ENCODE results near the gene AGBL1. TPM values are rescaled to one million over a fixed set of nuclear protein-coding genes. Genes with fewer than 3 reads are reported as not detected.

The AGBL1 gene
- polyA plus RNA-seq, 1 donor (not counting 4 experiments of a cell fraction or from before 2014, with no cell fraction given): not detected

- DNase-seq (ENCODE audit: low read depth, low spot score) (no peak), FAIRE-seq (no peak)
- Histone ChIP-seq H3K4me3 (ENCODE audit: control insufficient read depth in 2 of 3, extremely low read depth in 1 of 3, insufficient read depth in 2 of 3, low read depth in 1 of 3, low read length in 3 of 3) (no peak overlapping the region), H3K9me1 (ENCODE audit: control insufficient read depth, extremely low read depth, insufficient read depth, low read length) (no peaks in the 10 kb centered on the region), H2AFZ (ENCODE audit: control insufficient read depth, low read length) (no peak overlapping the region), H3K9me3 (ENCODE audit: control insufficient read depth, low read depth, low read length) (no peaks in the 10 kb centered on the region), H4K20me1 (ENCODE audit: control insufficient read depth, extremely low read depth, insufficient read depth, low read length) (no peaks in the 10 kb centered on the region), H3K27ac (ENCODE audit: control insufficient read depth, insufficient read depth, low read length) (no peak overlapping the region), H3K4me1 (ENCODE audit: control insufficient read depth, extremely low read depth, insufficient read depth, low read length) (no peaks in the 10 kb centered on the region), H3K9ac (ENCODE audit: control insufficient read depth, extremely low read depth, insufficient read depth, low read length) (no peak overlapping the region), H3K79me2 (ENCODE audit: control insufficient read depth, insufficient read depth, low read length) (no peaks in the 10 kb centered on the region), H3K27me3 (ENCODE audit: control insufficient read depth, extremely low read depth, insufficient read depth, low read length) (no peaks in the 10 kb centered on the region), H3K36me3 (ENCODE audit: control insufficient read depth in 2 of 2, extremely low read depth in 1 of 2, insufficient read depth in 2 of 2, low read length in 2 of 2) (no peaks in the 10 kb centered on the region), H3K4me2 (ENCODE audit: control insufficient read depth, extremely low read depth, insufficient read depth, low read depth, low read length) (no peak overlapping the region)
- dilution Hi-C loops (cut with MboI; ENCODE audit: extremely low pct_ligation_motif_present, low sequenced_read_pairs): no loop called here
- no peak for TF ChIP-seq EZH2 (IDR thresholded peaks at IDR 0.05; ENCODE audit: low read length)
- TF ChIP-seq, protein P1, sequence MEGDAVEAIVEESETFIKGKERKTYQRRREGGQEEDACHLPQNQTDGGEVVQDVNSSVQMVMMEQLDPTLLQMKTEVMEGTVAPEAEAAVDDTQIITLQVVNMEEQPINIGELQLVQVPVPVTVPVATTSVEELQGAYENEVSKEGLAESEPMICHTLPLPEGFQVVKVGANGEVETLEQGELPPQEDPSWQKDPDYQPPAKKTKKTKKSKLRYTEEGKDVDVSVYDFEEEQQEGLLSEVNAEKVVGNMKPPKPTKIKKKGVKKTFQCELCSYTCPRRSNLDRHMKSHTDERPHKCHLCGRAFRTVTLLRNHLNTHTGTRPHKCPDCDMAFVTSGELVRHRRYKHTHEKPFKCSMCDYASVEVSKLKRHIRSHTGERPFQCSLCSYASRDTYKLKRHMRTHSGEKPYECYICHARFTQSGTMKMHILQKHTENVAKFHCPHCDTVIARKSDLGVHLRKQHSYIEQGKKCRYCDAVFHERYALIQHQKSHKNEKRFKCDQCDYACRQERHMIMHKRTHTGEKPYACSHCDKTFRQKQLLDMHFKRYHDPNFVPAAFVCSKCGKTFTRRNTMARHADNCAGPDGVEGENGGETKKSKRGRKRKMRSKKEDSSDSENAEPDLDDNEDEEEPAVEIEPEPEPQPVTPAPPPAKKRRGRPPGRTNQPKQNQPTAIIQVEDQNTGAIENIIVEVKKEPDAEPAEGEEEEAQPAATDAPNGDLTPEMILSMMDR (optimal IDR thresholded peaks at IDR 0.05 in 1 of 3, IDR thresholded peaks at IDR 0.05 in 1 of 3, conservative IDR thresholded peaks at IDR 0.05 in 1 of 3; ENCODE audit: extremely low read depth in 1 of 3, insufficient read depth in 2 of 3, low read length in 3 of 3): no peak
Observed at GRCh38 chr15:86870846-86871245, 791.2 kb downstream of the AGBL1 start.

DNA sequence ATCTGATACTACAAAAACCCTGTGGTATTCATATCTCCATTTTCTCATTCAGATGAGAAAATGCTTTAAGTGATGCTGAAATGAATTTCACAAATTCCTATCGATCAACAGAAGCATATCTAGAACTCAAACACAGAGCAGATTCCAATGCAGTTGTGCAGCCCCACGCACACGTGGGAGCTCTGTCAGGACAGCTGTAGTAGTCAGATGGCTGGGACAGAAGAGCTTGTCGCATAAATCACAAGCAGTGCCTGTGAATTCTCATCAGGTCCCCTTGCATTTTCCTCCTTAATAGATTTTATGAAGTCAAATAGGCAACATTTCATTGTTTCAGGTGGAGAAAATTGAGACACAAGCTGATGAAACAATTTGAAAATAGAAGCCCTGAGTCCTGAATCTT lies 792.3 kb downstream of the AGBL1 start:
- no peaks in the 10 kb centered on the region for H3K79me2 ChIP-seq (ENCODE audit: control insufficient read depth, insufficient read depth, low read length)
- no peaks in the 10 kb centered on the region for H4K20me1 ChIP-seq (ENCODE audit: control insufficient read depth, extremely low read depth, insufficient read depth, low read length)
- no peak for DNase-seq (ENCODE audit: low read depth, low spot score)
- TF ChIP-seq, protein P1 (optimal IDR thresholded peaks at IDR 0.05 in 1 of 3, IDR thresholded peaks at IDR 0.05 in 1 of 3, conservative IDR thresholded peaks at IDR 0.05 in 1 of 3; ENCODE audit: extremely low read depth in 1 of 3, insufficient read depth in 2 of 3, low read length in 3 of 3): no peak
- no peak for TF ChIP-seq EZH2 (IDR thresholded peaks at IDR 0.05; ENCODE audit: low read length)
- H3K9me1 ChIP-seq (ENCODE audit: control insufficient read depth, extremely low read depth, insufficient read depth, low read length): no peaks in the 10 kb centered on the region
- H3K36me3 ChIP-seq (ENCODE audit: control insufficient read depth in 2 of 2, extremely low read depth in 1 of 2, insufficient read depth in 2 of 2, low read length in 2 of 2): no peaks in the 10 kb centered on the region
- H3K9me3 ChIP-seq (ENCODE audit: control insufficient read depth, low read depth, low read length): no peaks in the 10 kb centered on the region
- H3K4me2 ChIP-seq (ENCODE audit: control insufficient read depth, extremely low read depth, insufficient read depth, low read depth, low read length): no peak overlapping the region
- dilution Hi-C loops (cut with MboI; ENCODE audit: extremely low pct_ligation_motif_present, low sequenced_read_pairs): no loop called here
- no peaks in the 10 kb centered on the region for H3K4me1 ChIP-seq (ENCODE audit: control insufficient read depth, extremely low read depth, insufficient read depth, low read length)
- FAIRE-seq: no peak
- no peak overlapping the region for H2AFZ ChIP-seq (ENCODE audit: control insufficient read depth, low read length)
- no peak overlapping the region for H3K4me3 ChIP-seq (ENCODE audit: control insufficient read depth in 2 of 3, extremely low read depth in 1 of 3, insufficient read depth in 2 of 3, low read depth in 1 of 3, low read length in 3 of 3)
- no peaks in the 10 kb centered on the region for H3K27me3 ChIP-seq (ENCODE audit: control insufficient read depth, extremely low read depth, insufficient read depth, low read length)
- no peak overlapping the region for H3K9ac ChIP-seq (ENCODE audit: control insufficient read depth, extremely low read depth, insufficient read depth, low read length)
- no peak overlapping the region for H3K27ac ChIP-seq (ENCODE audit: control insufficient read depth, insufficient read depth, low read length)
